DOHH2 (cell line): ENCODE measurements around the gene SCFD2.

Source experiments
- H3F3A ChIP-seq: fragments of 200-600 bp; sonication (generic), shearing (Covaris generic); 2 replicates; pipeline ENCODE4 v1.6.0; 2016; ENCODE audit warnings: antibody characterized with exemption, mild to moderate bottlenecking; ENCODE audit not compliant: control insufficient read depth, insufficient read depth
- H3K27ac ChIP-seq: fragments of 200-600 bp; sonication (generic); 2 replicates; pipeline ENCODE4 v1.5.1; 2014; ENCODE audit warnings: low read depth, mild to moderate bottlenecking, low read length, moderate library complexity
- H3K27me3 ChIP-seq: fragments of 200-600 bp; sonication (generic); 2 replicates; pipeline ENCODE4 v1.6.1; 2014; ENCODE audit warnings: mild to moderate bottlenecking, low read length, mixed read lengths; ENCODE audit not compliant: control insufficient read depth
- H3K36me3 ChIP-seq: fragments of 200-600 bp; sonication (generic); 2 replicates; pipeline ENCODE4 v1.6.1; 2014; ENCODE audit warnings: mild to moderate bottlenecking, low read length, moderate library complexity, mixed read lengths; ENCODE audit not compliant: control insufficient read depth
- H3K4me1 ChIP-seq: fragments of 200-600 bp; sonication (generic); 2 replicates; pipeline ENCODE4 v1.6.1; 2014; ENCODE audit warnings: mild to moderate bottlenecking, low read length, mixed read lengths; ENCODE audit not compliant: control insufficient read depth
- H3K4me2 ChIP-seq: fragments of 200-600 bp; sonication (generic); 2 replicates; pipeline ENCODE4 v1.6.0; 2014; ENCODE audit warnings: mild to moderate bottlenecking, low read length, moderate library complexity
- H3K4me3 ChIP-seq: fragments of 200-600 bp; sonication (generic); 2 replicates; pipeline ENCODE4 v1.5.1; 2014; ENCODE audit warnings: mild to moderate bottlenecking, low read length, mixed read lengths
- H3K79me2 ChIP-seq: fragments of 200-600 bp; sonication (generic); 2 replicates; pipeline ENCODE4 v1.6.1; 2014; ENCODE audit warnings: mild to moderate bottlenecking, low read length, mixed read lengths; ENCODE audit not compliant: control insufficient read depth
- H3K9me2 ChIP-seq: fragments of 200-600 bp; sonication (generic); replicated peaks from 2 replicates; pipeline ENCODE4 v1.6.1; 2014; ENCODE audit warnings: mild to moderate bottlenecking, low read length, mixed read lengths; ENCODE audit not compliant: control insufficient read depth
- H3K9me3 ChIP-seq: fragments of 200-600 bp; sonication (generic); 2 replicates; pipeline ENCODE4 v1.6.1; 2014; ENCODE audit warnings: antibody characterized with exemption, low read length, mixed read lengths; ENCODE audit not compliant: control insufficient read depth, insufficient read depth
- H4K20me1 ChIP-seq: fragments of 200-600 bp; sonication (generic); 2 replicates; pipeline ENCODE4 v1.6.0; 2014; ENCODE audit warnings: low read depth, mild to moderate bottlenecking, antibody characterized with exemption, low read length, moderate library complexity; ENCODE audit not compliant: control insufficient read depth, insufficient read depth
- CTCF ChIP-seq: fragments of 200-600 bp; sonication (generic); IDR thresholded peaks from one replicate; pipeline ENCODE4 v1.5.1; 2014; ENCODE audit warnings: antibody characterized with exemption, mild to moderate bottlenecking, low read depth, low read length; ENCODE audit not compliant: poor library complexity, severe bottlenecking
- EZH2phosphoT487 ChIP-seq: fragments of 200-600 bp; sonication (generic); IDR thresholded peaks from 2 replicates; pipeline ENCODE4 v1.6.1; 2017; ENCODE audit warnings: borderline replicate concordance, mild to moderate bottlenecking, antibody characterized with exemption, low read length, moderate library complexity, mixed read lengths

SCFD2 gene

GRCh38 chr4:53171797-53172196 lies 194.1 kb downstream of the SCFD2 start:
- no peaks in the 10 kb centered on the region for H4K20me1 ChIP-seq
- no peaks in the 10 kb centered on the region for H3K9me3 ChIP-seq
- H3K4me3 ChIP-seq, result no peak overlapping the region
- no peak overlapping the region for H3K27ac ChIP-seq
- no peaks in the 10 kb centered on the region for H3K9me2 ChIP-seq
- H3F3A ChIP-seq, result no peaks in the 10 kb centered on the region
- no peaks in the 10 kb centered on the region for H3K79me2 ChIP-seq
- H3K27me3 ChIP-seq, result no peaks in the 10 kb centered on the region
- peaks cover 3% of the 10 kb centered on the region; the same call in 1 of the 2 replicates for H3K36me3 ChIP-seq
- no peak for TF ChIP-seq CTCF
- TF ChIP-seq EZH2phosphoT487, result no peak
- H3K4me1 ChIP-seq, result peaks cover 19% of the 10 kb centered on the region
- H3K4me2 ChIP-seq, result no peak overlapping the region

- H3K9me3 ChIP-seq, result no peaks in the 10 kb centered on the region
- no peak for TF ChIP-seq EZH2phosphoT487
- TF ChIP-seq CTCF, result no peak
- H3K79me2 ChIP-seq, result no peaks in the 10 kb centered on the region
- H3K4me3 ChIP-seq, result no peak overlapping the region
- H3K4me2 ChIP-seq, result no peak overlapping the region
- no peaks in the 10 kb centered on the region for H3F3A ChIP-seq
- no peak overlapping the region for H3K27ac ChIP-seq
- no peaks in the 10 kb centered on the region for H3K36me3 ChIP-seq
- no peaks in the 10 kb centered on the region for H3K9me2 ChIP-seq
- H4K20me1 ChIP-seq, result no peaks in the 10 kb centered on the region
- H3K4me1 ChIP-seq, result peaks cover 11% of the 10 kb centered on the region
- no peaks in the 10 kb centered on the region for H3K27me3 ChIP-seq
Observed at GRCh38 chr4:53169695-53170617, 195.9 kb downstream of the SCFD2 start.

GRCh38 chr4:53168228-53168627 lies 197.6 kb downstream of the SCFD2 start:
- Histone ChIP-seq H3F3A (no peaks in the 10 kb centered on the region), H3K27me3 (no peaks in the 10 kb centered on the region), H3K4me3 (no peak overlapping the region), H3K9me2 (no peaks in the 10 kb centered on the region), H3K79me2 (no peaks in the 10 kb centered on the region), H3K4me2 (no peak overlapping the region), H3K4me1 (peaks cover under 1% of the 10 kb centered on the region; the same call in 1 of the 2 replicates), H3K27ac (no peak overlapping the region), H3K36me3 (no peaks in the 10 kb centered on the region), H4K20me1 (no peaks in the 10 kb centered on the region), H3K9me3 (no peaks in the 10 kb centered on the region)
- TF ChIP-seq EZH2phosphoT487 (no peak), CTCF (no peak)
